Measurements from ENCODE around the gene ATP5PO. TPM values are rescaled to one million over a fixed set of nuclear protein-coding genes. Genes with fewer than 3 reads are reported as not detected.
"Not testable (repeated sequence)": the region's sequence is repeated elsewhere in the genome, so short reads cannot be mapped to it uniquely, and the experiment has no call there.

Gene ATP5PO
- total RNA-seq, 1 experiment from 2014 or later: 232 TPM

GRCh38 chr21:33931799-33932390, 16.3 kb upstream of the ATP5PO start:
- Histone ChIP-seq H3K4me3 (ENCODE audit: low read depth, low read length) (peak overlapping the region; percentile 71), H3K9me3 (no peaks in the 10 kb centered on the region), H3K36me3 (ENCODE audit: control insufficient read depth, insufficient read depth, low read length) (no peaks in the 10 kb centered on the region; the same call in 1 of the 2 replicates), H3K27me3 (replicated peaks; ENCODE audit: control insufficient read depth, insufficient read depth, low read length) (no peaks in the 10 kb centered on the region), H3K4me1 (peaks cover 17% of the 10 kb centered on the region)
- no peaks in the 10 kb centered on the region for H3K9me3 Mint-ChIP-seq (ENCODE audit: unreplicated experiment)
- intact Hi-C loops (cut with micrococcal nuclease; ENCODE audit: unreplicated experiment): no loop called here
- DNase-seq: no peak
- no peaks in the 10 kb centered on the region for H3K4me1 Mint-ChIP-seq (ENCODE audit: low read depth, unreplicated experiment)
- peaks cover 12% of the 10 kb centered on the region for H3K36me3 Mint-ChIP-seq (ENCODE audit: insufficient read depth, unreplicated experiment)
- no peaks in the 10 kb centered on the region for H3K27me3 Mint-ChIP-seq (ENCODE audit: insufficient read depth, unreplicated experiment)
- TSS peak; percentile 55 for BruUV-seq (replicated peaks)
- POLR2A ChIA-PET: interaction anchor here (0.5 to 1.0 kb wide), 4 partner anchors 9 to 40 kb away, joined by 3 to 5 read pairs (median 4); no protein-coding TSS in a partner anchor
- H3K27ac Mint-ChIP-seq (ENCODE audit: unreplicated experiment): peak overlapping the region; percentile 92
- CTCF ChIA-PET: no interaction called here
- no peak for TF ChIP-seq CTCF (IDR thresholded peaks at IDR 0.05; ENCODE audit: insufficient read depth in 1 of 2, low read depth in 1 of 2, low read length in 1 of 2, severe bottlenecking in 1 of 2, unreplicated experiment in 1 of 2)
- peak overlapping the region; percentile 90 for H3K4me3 Mint-ChIP-seq (ENCODE audit: unreplicated experiment)

- H3K9me3 ChIP-seq; H3K4me1 Mint-ChIP-seq (ENCODE audit: low read depth, unreplicated experiment); H3K27me3 ChIP-seq (replicated peaks; ENCODE audit: control insufficient read depth, insufficient read depth, low read length); H3K27me3 Mint-ChIP-seq (ENCODE audit: insufficient read depth, unreplicated experiment); H3K9me3 Mint-ChIP-seq (ENCODE audit: unreplicated experiment); intact Hi-C loops (cut with micrococcal nuclease; ENCODE audit: unreplicated experiment); H3K36me3 ChIP-seq (ENCODE audit: control insufficient read depth, insufficient read depth, low read length); CTCF ChIA-PET: not testable (repeated sequence)
- peaks cover 12% of the 10 kb centered on the region for H3K36me3 Mint-ChIP-seq (ENCODE audit: insufficient read depth, unreplicated experiment)
- POLR2A ChIA-PET: interaction anchor here (0.5 to 0.6 kb wide), 2 partner anchors 9 to 16 kb away, joined by 4 read pairs; no protein-coding TSS in a partner anchor
- peak overlapping the region; percentile 90 for H3K4me3 Mint-ChIP-seq (ENCODE audit: unreplicated experiment)
- peak overlapping the region; percentile 92 for H3K27ac Mint-ChIP-seq (ENCODE audit: unreplicated experiment)
- BruUV-seq (replicated peaks): TSS peak; percentile 42
- H3K4me1 ChIP-seq: peaks cover 17% of the 10 kb centered on the region
- peak overlapping the region; percentile 71 for H3K4me3 ChIP-seq (ENCODE audit: low read depth, low read length)
- peak; percentile 38 to 49 for DNase-seq
Observed at GRCh38 chr21:33931052-33931798, 15.6 kb upstream of the ATP5PO start.

- DNase-seq; H3K27ac Mint-ChIP-seq (ENCODE audit: unreplicated experiment); CTCF ChIA-PET; H3K4me3 Mint-ChIP-seq (ENCODE audit: unreplicated experiment); H3K9me3 ChIP-seq; H3K27me3 ChIP-seq (replicated peaks; ENCODE audit: control insufficient read depth, insufficient read depth, low read length); H3K4me3 ChIP-seq (ENCODE audit: low read depth, low read length); H3K36me3 Mint-ChIP-seq (ENCODE audit: insufficient read depth, unreplicated experiment); intact Hi-C loops (cut with micrococcal nuclease; ENCODE audit: unreplicated experiment); H3K9me3 Mint-ChIP-seq (ENCODE audit: unreplicated experiment); BruUV-seq (replicated peaks); H3K36me3 ChIP-seq (ENCODE audit: control insufficient read depth, insufficient read depth, low read length); H3K4me1 Mint-ChIP-seq (ENCODE audit: low read depth, unreplicated experiment); H3K27me3 Mint-ChIP-seq (ENCODE audit: insufficient read depth, unreplicated experiment); POLR2A ChIA-PET: not testable (repeated sequence)
- H3K4me1 ChIP-seq: peaks cover 22% of the 10 kb centered on the region
Observed at GRCh38 chr21:33926248-33926647, 10.6 kb upstream of the ATP5PO start.

- no peak for TF ChIP-seq CTCF (IDR thresholded peaks at IDR 0.05; ENCODE audit: insufficient read depth in 1 of 2, low read depth in 1 of 2, low read length in 1 of 2, severe bottlenecking in 1 of 2, unreplicated experiment in 1 of 2)
- Mint-ChIP-seq H3K27ac (ENCODE audit: unreplicated experiment) (peak overlapping the region; percentile 2), H3K4me1 (ENCODE audit: low read depth, unreplicated experiment) (peaks cover 8% of the 10 kb centered on the region), H3K9me3 (ENCODE audit: unreplicated experiment) (no peaks in the 10 kb centered on the region), H3K36me3 (ENCODE audit: insufficient read depth, unreplicated experiment) (no peaks in the 10 kb centered on the region), H3K4me3 (ENCODE audit: unreplicated experiment) (no peak overlapping the region), H3K27me3 (ENCODE audit: insufficient read depth, unreplicated experiment) (no peaks in the 10 kb centered on the region)
- H3K27me3 ChIP-seq (replicated peaks; ENCODE audit: control insufficient read depth, insufficient read depth, low read length): no peaks in the 10 kb centered on the region
- ChIA-PET CTCF (interaction anchor here (0.6 to 2.2 kb wide), 8 partner anchors 14 to 423 kb away, joined by 3 to 31 read pairs (median 6); no protein-coding TSS in a partner anchor), POLR2A (no interaction called here)
- H3K36me3 ChIP-seq (ENCODE audit: control insufficient read depth, insufficient read depth, low read length): no peaks in the 10 kb centered on the region
- intact Hi-C loops (cut with micrococcal nuclease; ENCODE audit: unreplicated experiment): loop anchor here (2.0 kb wide), 4 partner anchors 42 to 318 kb away; no protein-coding TSS in a partner anchor
- BruUV-seq (replicated peaks): no TSS peak
- peaks cover 22% of the 10 kb centered on the region for H3K4me1 ChIP-seq
- DNase-seq: peak; percentile 46 to 61
- H3K4me3 ChIP-seq (ENCODE audit: low read depth, low read length): no peak overlapping the region
- H3K9me3 ChIP-seq: no peaks in the 10 kb centered on the region
Observed at GRCh38 chr21:33924766-33925100, 9.1 kb upstream of the ATP5PO start.

All from Caco-2 (cell line).